ENCODE results near the gene NPHP3.
"Not testable (repeated sequence)": the region's sequence is repeated elsewhere in the genome, so short reads cannot be mapped to it uniquely, and the experiment has no call there.

Gene NPHP3

GRCh38 chr3:132722165-132723023 lies at the start of gene NPHP3:
TSS of gene NPHP3 (minus strand) at chr3:132722409. CDS start at chr3:132722355, 54 bp downstream.
- DNase-seq (ENCODE audit: low spot score) (peak; percentile 97), FAIRE-seq (peak; percentile 97)

- DNase-seq (ENCODE audit: low spot score), result no peak
- no peak for FAIRE-seq
Measured at GRCh38 chr3:132758740-132759139, 36.5 kb upstream of the NPHP3 start.

GRCh38 chr3:132756108-132756650 lies 34.0 kb upstream of the NPHP3 start:
- no peak for DNase-seq (ENCODE audit: low spot score)
- FAIRE-seq, result no peak

- no peak for DNase-seq (ENCODE audit: low spot score)
- FAIRE-seq, result no peak
Measured at GRCh38 chr3:132753946-132754345, 31.7 kb upstream of the NPHP3 start.

GRCh38 chr3:132749786-132750185 lies 27.6 kb upstream of the NPHP3 start:
- FAIRE-seq (no peak), DNase-seq (ENCODE audit: low spot score) (no peak)

- DNase-seq (ENCODE audit: low spot score); FAIRE-seq: not testable (repeated sequence)
Measured at GRCh38 chr3:132746720-132747119, 24.5 kb upstream of the NPHP3 start.

GRCh38 chr3:132738314-132738713 lies 16.1 kb upstream of the NPHP3 start:
- no peak for FAIRE-seq
- no peak for DNase-seq (ENCODE audit: low spot score)

- FAIRE-seq, result no peak
Measured at GRCh38 chr3:132735589-132735988, 13.4 kb upstream of the NPHP3 start.

GRCh38 chr3:132730891-132731580 lies 8.8 kb upstream of the NPHP3 start:
- peak; percentile 37 for DNase-seq (ENCODE audit: low spot score)
- no peak for FAIRE-seq

More at GRCh38 chr3:132735589-132735988, 13.4 kb upstream of the NPHP3 start:
- no peak for DNase-seq (ENCODE audit: low spot score)

- FAIRE-seq, result no peak
- peak; percentile 12 for DNase-seq (ENCODE audit: low spot score)
Measured at GRCh38 chr3:132726341-132726823, 4.2 kb upstream of the NPHP3 start.

GRCh38 chr3:132723024-132723950 lies 1.1 kb upstream of the NPHP3 start:
- FAIRE-seq (no peak), DNase-seq (ENCODE audit: low spot score) (no peak)

GRCh38 chr3:132721479-132722164 lies 587 bp downstream of the NPHP3 start:
- FAIRE-seq (no peak), DNase-seq (ENCODE audit: low spot score) (peak; percentile 62)

- DNase-seq (ENCODE audit: low spot score) (no peak), FAIRE-seq (peak; percentile 58)
Measured at GRCh38 chr3:132720228-132720627, 2.0 kb downstream of the NPHP3 start.

GRCh38 chr3:132716372-132716771 lies 5.8 kb downstream of the NPHP3 start:
- no peak for FAIRE-seq
- DNase-seq (ENCODE audit: low spot score), result no peak

- no peak for FAIRE-seq
- no peak for DNase-seq (ENCODE audit: low spot score)
Measured at GRCh38 chr3:132713977-132714727, 8.1 kb downstream of the NPHP3 start.

GRCh38 chr3:132710311-132710710 lies 11.9 kb downstream of the NPHP3 start:
- FAIRE-seq, result no peak

GRCh38 chr3:132709761-132710160 lies 12.4 kb downstream of the NPHP3 start:
- FAIRE-seq (no peak), DNase-seq (ENCODE audit: low spot score) (no peak)

More at GRCh38 chr3:132710311-132710710, 11.9 kb downstream of the NPHP3 start:
- DNase-seq (ENCODE audit: low spot score), result no peak

GRCh38 chr3:132703733-132704132 lies 18.5 kb downstream of the NPHP3 start:
- DNase-seq (ENCODE audit: low spot score) (no peak), FAIRE-seq (no peak)

GRCh38 chr3:132695422-132695821 lies 26.8 kb downstream of the NPHP3 start:
- FAIRE-seq (no peak), DNase-seq (ENCODE audit: low spot score) (no peak)

GRCh38 chr3:132694991-132695390 lies 27.2 kb downstream of the NPHP3 start:
- no peak for DNase-seq (ENCODE audit: low spot score)
- no peak for FAIRE-seq
